Lower lobe of right lung (tissue), 2 donors: ENCODE data around the gene METTL26. TPM values are rescaled to one million over a fixed set of nuclear protein-coding genes. Genes with fewer than 3 reads are reported as not detected.

Source experiments
- ATAC-seq, 2 donors: fragments of 200-7000 bp; cut with Tn5 transposase; one replicate each; pipeline ENCODE4 v1.9.1; 2020 to 2022; ENCODE audit warnings: mild to moderate bottlenecking in 2 of 2, moderate library complexity in 2 of 2
- DNase-seq: peaks from one replicate; pipeline ENCODE4 v3.0.0-alpha.2; 2020
- H3K27ac ChIP-seq: fragments of 200-600 bp; one replicate; pipeline ENCODE4 v1.8.0; 2022
- H3K27me3 ChIP-seq: fragments of 200-600 bp; one replicate; pipeline ENCODE4 v1.8.0; 2022; ENCODE audit warnings: low read depth
- H3K36me3 ChIP-seq: fragments of 200-600 bp; one replicate; pipeline ENCODE4 v1.8.0; 2022; ENCODE audit warnings: mild to moderate bottlenecking
- H3K4me1 ChIP-seq: fragments of 200-600 bp; one replicate; pipeline ENCODE4 v1.8.0; 2022
- H3K4me3 ChIP-seq: fragments of 200-600 bp; one replicate; pipeline ENCODE4 v1.8.0; 2022; ENCODE audit warnings: mild to moderate bottlenecking
- H3K9me3 ChIP-seq: fragments of 200-600 bp; one replicate; pipeline ENCODE4 v1.8.0; 2022
- CTCF ChIP-seq: fragments of 200-600 bp; IDR thresholded peaks from one replicate; pipeline ENCODE4 v1.8.0; 2022; ENCODE audit warnings: antibody characterized with exemption, mild to moderate bottlenecking
- intact Hi-C: fragments of 100-400 bp; cut with DNase I; formaldehyde crosslinking; loops from one replicate; pipeline ENCODE4 v1.11.0; 2022
- total RNA-seq: library from RNA; stranded (reverse); fragmentation: NEBNext Ultra II Directional; extraction: Animal tissue kit (Norgen Biotek cat#: 25700); gene quantifications from one replicate; pipeline ENCODE4 v1.2.1, GENCODE V29; 2021
- donor health status: DM: no; HTN: yes; CAD: no; lungs with severe emphysema.

METTL26 gene
- total RNA-seq, 1 donor from 2014 or later, result 63.1 TPM

- no peaks in the 10 kb centered on the region for H3K9me3 ChIP-seq
- TF ChIP-seq CTCF, result no peak
- H3K4me3 ChIP-seq, result peak within 1 kb of the TSS; percentile 79
- intact Hi-C loops, result no loop called here
- no peaks in the 10 kb centered on the region for H3K27me3 ChIP-seq
- ATAC-seq (peak; percentile 92 to 97), DNase-seq (peak; percentile 97)
- H3K27ac ChIP-seq, result peak within 1 kb of the TSS; percentile 92
- peaks cover 45% of the 10 kb centered on the region for H3K4me1 ChIP-seq
- H3K36me3 ChIP-seq, result peaks cover 7% of the 10 kb centered on the region
These were observed 12.9 kb upstream of the METTL26 start, which contains the start of gene WDR90 for GRCh38 chr16:648781-649589. Gene WDR90, plus strand, starts transcription at chr16:649365. Its CDS starts 52 bp downstream, at chr16:649417.

- peak; percentile 39 for TF ChIP-seq CTCF
- DNase-seq, result peak; percentile 70
- peak overlapping the region; percentile 92 for H3K27ac ChIP-seq
These were observed 12.1 kb upstream of the METTL26 start for GRCh38 chr16:648071-648780.

GRCh38 chr16:647173-647902 is 11.2 kb upstream of the METTL26 start:
- DNase-seq (no peak), ATAC-seq (no peak)
- TF ChIP-seq CTCF, result no peak
- Histone ChIP-seq H3K27ac (peak overlapping the region; percentile 92), H3K27me3 (no peaks in the 10 kb centered on the region), H3K4me3 (no peak overlapping the region), H3K4me1 (peaks cover 62% of the 10 kb centered on the region), H3K9me3 (no peaks in the 10 kb centered on the region), H3K36me3 (no peaks in the 10 kb centered on the region)
- intact Hi-C loops, result no loop called here

More at GRCh38 chr16:648071-648780, 12.1 kb upstream of the METTL26 start:
- Histone ChIP-seq H3K4me3 (peak overlapping the region; percentile 79), H3K27me3 (no peaks in the 10 kb centered on the region), H3K4me1 (peaks cover 53% of the 10 kb centered on the region), H3K9me3 (no peaks in the 10 kb centered on the region), H3K36me3 (no peaks in the 10 kb centered on the region)
- intact Hi-C loops, result no loop called here
- peak; percentile 26 to 27 for ATAC-seq

DNA sequence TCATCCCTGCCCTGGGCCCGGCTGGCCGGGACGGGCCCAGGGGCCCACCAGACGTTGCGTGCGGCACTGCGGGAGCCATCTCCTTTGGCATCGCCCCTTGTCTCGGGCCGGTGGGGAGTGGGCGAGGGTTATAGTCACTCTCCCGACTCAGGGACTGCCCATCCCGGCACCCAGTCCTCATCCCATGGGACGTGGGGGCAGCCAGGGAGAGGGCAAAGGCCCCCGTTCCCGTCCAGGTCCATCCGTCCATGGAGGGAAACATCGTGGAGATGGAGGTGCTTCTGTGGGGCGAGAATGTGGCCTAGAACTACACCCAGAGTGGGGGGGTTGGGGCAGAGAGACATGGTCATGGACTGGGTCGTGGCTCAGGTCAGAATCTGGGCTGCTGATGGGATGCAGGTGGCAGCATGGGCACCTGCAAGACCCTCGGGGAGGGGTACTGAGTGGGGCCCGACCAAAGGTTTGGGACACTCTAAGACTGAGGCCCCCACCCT is 10.6 kb upstream of the METTL26 start:
- no peak for TF ChIP-seq CTCF
- no peak for ATAC-seq
- H3K9me3 ChIP-seq, result no peaks in the 10 kb centered on the region
- peak overlapping the region; percentile 53 for H3K27ac ChIP-seq
- no peak overlapping the region for H3K4me3 ChIP-seq
- intact Hi-C loops, result no loop called here
- H3K36me3 ChIP-seq, result no peaks in the 10 kb centered on the region
- no peak for DNase-seq
- H3K27me3 ChIP-seq, result no peaks in the 10 kb centered on the region
- peaks cover 62% of the 10 kb centered on the region for H3K4me1 ChIP-seq
